ENCODE measurements around the gene CCDC91.

DNA sequence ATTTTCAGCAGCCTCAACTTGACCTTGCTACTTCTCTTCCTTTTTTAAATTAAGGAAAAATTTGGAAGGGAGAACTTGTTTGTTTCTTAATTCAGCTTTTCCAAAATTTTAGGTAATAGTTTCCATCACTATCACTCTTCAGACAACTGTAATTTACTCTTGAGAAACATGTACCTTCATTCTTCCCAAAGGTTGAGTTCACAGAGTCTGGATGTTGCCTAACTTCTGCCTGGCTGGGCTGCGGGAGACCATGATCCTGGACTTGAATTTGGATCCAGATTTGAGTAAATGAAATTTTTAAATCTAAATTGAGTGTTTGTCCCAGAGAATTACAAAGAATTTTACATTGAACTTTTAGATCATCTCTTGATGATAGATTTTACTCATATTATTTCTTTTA, 193.1 kb downstream of the CCDC91 start:
- no peak for TF ChIP-seq CTCF (IDR thresholded peaks at IDR 0.05)
- TF ChIP-seq TCF7L2 (IDR thresholded peaks at IDR 0.05; ENCODE audit: low read depth, low read length) = no peak
- TF ChIP-seq POLR2AphosphoS5 (IDR thresholded peaks at IDR 0.05; ENCODE audit: low read depth, low read length) = no peak
- TF ChIP-seq REST (IDR thresholded peaks at IDR 0.05; ENCODE audit: insufficient read depth in 1 of 2, low read depth in 2 of 2, low read length in 1 of 2) = no peak
